Measurements from ENCODE around the gene TENM3.

DNA sequence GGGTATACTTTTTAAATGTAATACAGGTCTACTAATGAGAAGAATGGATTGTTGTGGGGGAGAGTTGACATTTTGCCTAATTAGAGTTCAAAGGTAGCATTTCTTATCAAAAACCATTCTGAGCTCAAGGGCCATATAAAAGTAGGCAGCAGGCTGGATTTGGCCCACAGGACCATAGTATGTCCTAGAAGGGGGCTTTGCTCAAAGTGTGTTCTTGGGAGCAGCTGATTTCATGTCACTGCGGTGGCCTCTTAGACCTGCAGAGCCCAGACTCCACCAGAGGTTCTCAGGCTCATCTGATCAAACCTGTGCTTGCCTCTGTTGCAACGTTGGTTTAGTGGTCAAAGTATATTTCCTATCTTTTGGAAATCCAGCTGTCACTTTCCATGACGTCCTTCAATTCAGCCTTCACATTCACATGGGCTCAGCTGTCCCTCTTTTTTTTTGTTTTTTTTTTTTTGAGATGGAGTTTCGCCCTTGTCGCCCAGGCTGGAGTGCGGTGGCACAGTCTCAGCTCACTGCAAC is 34.6 kb upstream of the TENM3 start:
- TF ChIP-seq, protein P1, sequence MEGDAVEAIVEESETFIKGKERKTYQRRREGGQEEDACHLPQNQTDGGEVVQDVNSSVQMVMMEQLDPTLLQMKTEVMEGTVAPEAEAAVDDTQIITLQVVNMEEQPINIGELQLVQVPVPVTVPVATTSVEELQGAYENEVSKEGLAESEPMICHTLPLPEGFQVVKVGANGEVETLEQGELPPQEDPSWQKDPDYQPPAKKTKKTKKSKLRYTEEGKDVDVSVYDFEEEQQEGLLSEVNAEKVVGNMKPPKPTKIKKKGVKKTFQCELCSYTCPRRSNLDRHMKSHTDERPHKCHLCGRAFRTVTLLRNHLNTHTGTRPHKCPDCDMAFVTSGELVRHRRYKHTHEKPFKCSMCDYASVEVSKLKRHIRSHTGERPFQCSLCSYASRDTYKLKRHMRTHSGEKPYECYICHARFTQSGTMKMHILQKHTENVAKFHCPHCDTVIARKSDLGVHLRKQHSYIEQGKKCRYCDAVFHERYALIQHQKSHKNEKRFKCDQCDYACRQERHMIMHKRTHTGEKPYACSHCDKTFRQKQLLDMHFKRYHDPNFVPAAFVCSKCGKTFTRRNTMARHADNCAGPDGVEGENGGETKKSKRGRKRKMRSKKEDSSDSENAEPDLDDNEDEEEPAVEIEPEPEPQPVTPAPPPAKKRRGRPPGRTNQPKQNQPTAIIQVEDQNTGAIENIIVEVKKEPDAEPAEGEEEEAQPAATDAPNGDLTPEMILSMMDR (IDR thresholded peaks at IDR 0.05): no peak
- no peak for TF ChIP-seq POLR2A (IDR thresholded peaks at IDR 0.05)

Measured in Peyer's patch (tissue), 4 donors.